Esophagus squamous epithelium (tissue), 4 donors: Measurements from ENCODE around the gene CNTROB.

Experiments
- CTCF ChIP-seq, 6 experiments: fragments of 450-650 bp in 4 of 6; fragments of 200-600 bp in 2 of 6; sonication (generic) in 2 of 6; IDR thresholded peaks; one replicate each; pipeline ENCODE4 v1.5.1; 2016 to 2019; ENCODE audit warnings: antibody characterized with exemption in 6 of 6, mild to moderate bottlenecking in 4 of 6, moderate library complexity in 4 of 6
- POLR2A ChIP-seq, 4 donors: fragments of 450-650 bp; IDR thresholded peaks; one replicate each; pipeline ENCODE4 v1.6.1; 2017; ENCODE audit warnings: antibody characterized with exemption in 4 of 4, mild to moderate bottlenecking in 4 of 4, moderate library complexity in 3 of 4

DNA sequence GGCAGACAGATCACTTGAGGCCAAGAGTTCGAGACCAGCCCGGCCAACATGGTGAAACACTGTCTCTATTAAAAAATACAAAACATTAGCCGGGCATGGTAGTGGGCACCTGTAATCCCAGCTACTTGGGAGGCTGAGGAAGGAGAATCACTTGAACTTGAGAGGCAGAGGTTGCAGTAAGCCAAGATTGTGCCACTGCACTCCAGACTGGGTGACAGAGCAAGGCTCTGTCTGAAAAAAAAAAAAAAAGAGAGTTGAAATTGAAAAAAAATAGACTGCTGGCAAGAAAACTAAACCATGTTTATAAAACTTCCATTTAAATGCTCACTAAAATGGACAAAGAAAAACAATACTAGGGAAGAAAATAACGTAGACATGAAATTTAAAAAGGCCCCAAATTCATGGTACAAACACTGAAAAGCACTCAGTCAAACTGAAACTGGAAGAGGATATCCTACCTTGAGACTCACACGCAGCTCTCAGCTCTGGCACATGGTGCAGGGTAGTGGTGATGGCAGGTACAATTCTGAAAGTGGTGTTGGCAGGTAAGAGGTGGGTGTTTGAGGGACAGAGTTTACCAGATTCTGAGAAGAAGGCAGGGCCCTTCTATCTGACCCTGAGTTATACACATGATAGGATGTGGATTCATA is 19.3 kb downstream of the CNTROB start:
- TF ChIP-seq CTCF (IDR thresholded peaks at IDR 0.05) (no peak), POLR2A (IDR thresholded peaks at IDR 0.05) (no peak)
